B cell (primary cell): Measurements from ENCODE around the gene MYO1H. TPM values are rescaled to one million over a fixed set of nuclear protein-coding genes. Genes with fewer than 3 reads are reported as not detected.
A peak's percentile ranks its signal among the peaks of the same experiment; 100 is the strongest.

Source experiments
- ATAC-seq: fragments of 200-7000 bp; cut with Tn5 transposase; one replicate; pipeline ENCODE4 v1.10.0; 2021; ENCODE audit warnings: low read depth, mild to moderate bottlenecking, moderate number of reproducible peaks, moderate library complexity
- CTCF ChIA-PET: fragments of 350-600 bp; sonication (Branson Sonifier 250); formaldehyde crosslinking; loops from one replicate; lab custom pipeline; 2021; ENCODE audit warnings: antibody characterized with exemption, inconsistent platforms; lab: Charles Lee
- POLR2A ChIA-PET: fragments of 350-600 bp; sonication (Branson Sonifier 250); formaldehyde crosslinking; loops from one replicate; lab custom pipeline; 2021; ENCODE audit warnings: antibody characterized with exemption; lab: Charles Lee
- DNase-seq: peaks from one replicate; pipeline ENCODE4 v3.0.0; 2013
- H2AFZ ChIP-seq: 2 replicates; pipeline ENCODE4 v1.6.1; 2012; ENCODE audit warnings: mild to moderate bottlenecking, low read depth, low read length; ENCODE audit not compliant: insufficient read depth, poor library complexity, severe bottlenecking
- H3K27ac ChIP-seq, 2 donors: 1 replicate in 1 of 2; 2 replicates in 1 of 2; pipeline ENCODE4 v1.5.1; 2012 to 2013; ENCODE audit warnings: low read length in 2 of 2, mild to moderate bottlenecking in 2 of 2, moderate library complexity in 1 of 2
- H3K27me3 ChIP-seq, 4 experiments: fragments of 200-600 bp in 1 of 4; sonication (generic) in 1 of 4; replicated peaks in 1 of 4; 1 replicate in 2 of 4; 2 replicates in 2 of 4; pipeline versions ENCODE4 v1.6.1 to v1.7.0; 2013 to 2016; ENCODE audit warnings: low read length in 3 of 4, mild to moderate bottlenecking in 2 of 4, mixed read lengths in 1 of 4, moderate library complexity in 1 of 4; ENCODE audit not compliant: insufficient read depth in 4 of 4, control insufficient read depth in 3 of 4; ENCODE audit errors: control extremely low read depth in 1 of 4
- H3K36me3 ChIP-seq, 2 experiments: replicated peaks in 1 of 2; 1 replicate in 1 of 2; 2 replicates in 1 of 2; pipeline versions ENCODE4 v1.6.1 to v1.7.1; 2013; ENCODE audit warnings: low read length in 1 of 2; ENCODE audit not compliant: insufficient read depth in 2 of 2, control insufficient read depth in 1 of 2; ENCODE audit errors: control extremely low read depth in 1 of 2, extremely low read depth in 1 of 2
- H3K4me1 ChIP-seq, 2 donors: fragments of 200-600 bp in 1 of 2; sonication (generic) in 1 of 2; 1 replicate in 1 of 2; 2 replicates in 1 of 2; pipeline versions ENCODE4 v1.5.1 to v1.6.1; 2013 to 2017; ENCODE audit warnings: low read length in 2 of 2; ENCODE audit not compliant: control insufficient read depth in 2 of 2, insufficient read depth in 2 of 2
- H3K4me2 ChIP-seq: replicated peaks from 2 replicates; pipeline ENCODE3; 2012; ENCODE audit warnings: mild to moderate bottlenecking, low read depth, low read length; ENCODE audit not compliant: poor library complexity, severe bottlenecking
- H3K4me3 ChIP-seq, 5 experiments: fragments of 200-600 bp in 1 of 5; sonication (generic) in 1 of 5; 1 replicate in 3 of 5; 2 replicates in 2 of 5; pipeline versions ENCODE4 v1.5.1 to v1.7.0; 2011 to 2016; ENCODE audit warnings: low read length in 4 of 5, mild to moderate bottlenecking in 4 of 5, low read depth in 2 of 5, control low read depth in 1 of 5, moderate library complexity in 1 of 5; ENCODE audit not compliant: insufficient read depth in 1 of 5; ENCODE audit errors: control extremely low read depth in 1 of 5, extremely low read depth in 1 of 5
- H3K79me2 ChIP-seq: fragments of 200-600 bp; sonication (generic); one replicate; pipeline ENCODE4 v1.6.0; 2016; ENCODE audit warnings: low read length; ENCODE audit not compliant: control insufficient read depth, insufficient read depth
- H3K9ac ChIP-seq: fragments of 200-600 bp; sonication (generic); 2 replicates; pipeline ENCODE4 v1.6.1; 2017; ENCODE audit warnings: mild to moderate bottlenecking, low read length, moderate library complexity
- H3K9me3 ChIP-seq, 3 donors: one replicate each; pipeline versions ENCODE4 v1.6.1 to v1.7.1; 2013; ENCODE audit warnings: low read length in 2 of 3; ENCODE audit not compliant: control insufficient read depth in 2 of 3, insufficient read depth in 1 of 3; ENCODE audit errors: control extremely low read depth in 1 of 3
- H4K20me1 ChIP-seq: 2 replicates; pipeline ENCODE4 v1.6.0; 2012; ENCODE audit warnings: mild to moderate bottlenecking, low read length; ENCODE audit not compliant: insufficient read depth, control insufficient read depth, poor library complexity, severe bottlenecking
- H3K27ac Mint-ChIP-seq: one replicate; pipeline ENCODE4 v1.8.0; 2021; ENCODE audit warnings: mixed read lengths
- H3K27me3 Mint-ChIP-seq: one replicate; pipeline ENCODE4 v1.8.0; 2021; ENCODE audit warnings: mixed read lengths
- H3K4me1 Mint-ChIP-seq: one replicate; pipeline ENCODE4 v1.8.0; 2021; ENCODE audit warnings: mixed read lengths
- H3K4me3 Mint-ChIP-seq: one replicate; pipeline ENCODE4 v1.8.0; 2021; ENCODE audit warnings: mixed read lengths
- H3K9me3 Mint-ChIP-seq: one replicate; pipeline ENCODE4 v1.8.0; 2022; ENCODE audit warnings: mixed read lengths; ENCODE audit not compliant: insufficient read depth
- CTCF ChIP-seq: fragments of 200-600 bp; IDR thresholded peaks from one replicate; pipeline ENCODE4 v1.8.0; 2022; ENCODE audit warnings: antibody characterized with exemption, mild to moderate bottlenecking
- EZH2 ChIP-seq: IDR thresholded peaks from 2 replicates; pipeline ENCODE4 v1.6.1; 2012; ENCODE audit warnings: borderline replicate concordance, low read depth, mild to moderate bottlenecking, moderate library complexity, low read length; ENCODE audit not compliant: insufficient read depth, poor library complexity, severe bottlenecking
- WGBS: methylation state at CpG from one replicate; pipeline ENCODE4 v1.1.5; 2013; ENCODE audit warnings: missing lambda C conversion rate; ENCODE audit not compliant: insufficient coverage; 5-methylcytosine and 5-hydroxymethylcytosine counted together
- intact Hi-C: fragments of 100-400 bp; cut with micrococcal nuclease; formaldehyde crosslinking; loops from one replicate; pipeline ENCODE4 v1.10.0; 2022
- polyA plus RNA-seq: library from polyadenylated mRNA; depleted of rRNA; stranded (reverse); fragments of >200 nt; gene quantifications from 2 replicates; pipeline ENCODE4 v1.2.3, GENCODE V29; 2012
- total RNA-seq, 2 donors: library from RNA; stranded (reverse); fragments of 120-200 nt in 1 of 2; gene quantifications; 1 replicate in 1 of 2; 2 replicates in 1 of 2; pipeline versions ENCODE4 v1.2.3 to v1.2.4, GENCODE V29; 2013 to 2022

MYO1H gene
- total and polyA plus RNA-seq, 2 donors (not counting 1 experiment from before 2014, with no cell fraction given): not detected

GRCh38 chr12:109461846-109462756 is 114.4 kb downstream of the MYO1H start:
- H2AFZ ChIP-seq: no peak overlapping the region

More at GRCh38 chr12:109461846-109462756, 114.4 kb downstream of the MYO1H start:
- WGBS: 97% methylated on average over 9 of the region's 13 CpGs
- intact Hi-C loops: no loop called here
- no peak overlapping the region for H3K9ac ChIP-seq
- no peaks in the 10 kb centered on the region for H3K9me3 ChIP-seq
- Mint-ChIP-seq H3K9me3 (no peaks in the 10 kb centered on the region), H3K4me3 (no peak overlapping the region), H3K27me3 (no peaks in the 10 kb centered on the region), H3K27ac (peak overlapping the region; percentile 29), H3K4me1 (peaks cover 21% of the 10 kb centered on the region)
- peaks cover 4 to 24% of the 10 kb centered on the region in 2 experiments for H3K36me3 ChIP-seq
- TF ChIP-seq EZH2 (no peak), CTCF (no peak)
- ATAC-seq (no peak), DNase-seq (no peak)
- H3K79me2 ChIP-seq: peaks cover 70% of the 10 kb centered on the region
- ChIA-PET CTCF (interaction anchor here (1.2 kb wide), 1 partner anchor 10 kb away, joined by 4 read pairs; no protein-coding TSS in a partner anchor), POLR2A (no interaction called here)
- H3K4me2 ChIP-seq: no peak overlapping the region
- peaks cover 44% of the 10 kb centered on the region for H4K20me1 ChIP-seq
- H3K4me3 ChIP-seq: no peak overlapping the region
- peaks cover 8 to 11% of the 10 kb centered on the region in 2 donors for H3K4me1 ChIP-seq
- no peaks in the 10 kb centered on the region for H3K27me3 ChIP-seq
- no peak overlapping the region for H3K27ac ChIP-seq
